Body of pancreas (tissue), 4 donors: ENCODE data around the gene TNFRSF18. TPM values are rescaled to one million over a fixed set of nuclear protein-coding genes. Genes with fewer than 3 reads are reported as not detected.

Experiments used
- ATAC-seq: fragments of 150-250 bp; one replicate; pipeline ENCODE4 v1.9.1; 2016
- DNase-seq, 4 donors: peaks; one replicate each; pipeline ENCODE4 v3.0.0-alpha.2; 2019
- H3K27ac ChIP-seq, 4 donors: fragments of 200-600 bp; sonication (generic); 1 replicate in 3 of 4; 2 replicates in 1 of 4; pipeline versions ENCODE4 v1.5.1 to v1.6.1; 2016 to 2019; ENCODE audit warnings: mild to moderate bottlenecking in 1 of 4, mixed read lengths in 1 of 4, moderate library complexity in 1 of 4
- H3K27me3 ChIP-seq, 2 donors: fragments of 200-600 bp; sonication (generic); one replicate each; pipeline ENCODE4 v1.6.0; 2016; ENCODE audit warnings: mild to moderate bottlenecking in 1 of 2
- H3K36me3 ChIP-seq, 2 donors: fragments of 200-600 bp; sonication (generic); replicated peaks in 1 of 2; 2 replicates each; pipeline ENCODE4 v1.5.1; 2016; ENCODE audit warnings: low read depth in 2 of 2; ENCODE audit not compliant: insufficient read depth in 1 of 2
- H3K4me1 ChIP-seq: fragments of 200-600 bp; sonication (generic); one replicate; pipeline ENCODE4 v1.6.0; 2016
- H3K4me3 ChIP-seq, 2 donors: fragments of 200-600 bp; sonication (generic); 1 replicate in 1 of 2; 2 replicates in 1 of 2; pipeline ENCODE4 v1.5.1; 2016 to 2019
- H3K9me3 ChIP-seq, 3 donors: fragments of 200-600 bp; sonication (generic); 1 replicate in 2 of 3; 2 replicates in 1 of 3; pipeline ENCODE4 v1.5.1; 2016
- CTCF ChIP-seq, 7 experiments: fragments of 450-650 bp in 4 of 7; fragments of 200-600 bp in 3 of 7; sonication (generic) in 3 of 7; IDR thresholded peaks; one replicate each; pipeline ENCODE4 v1.5.1; 2016 to 2019; ENCODE audit warnings: antibody characterized with exemption in 7 of 7
- POLR2A ChIP-seq, 3 donors: fragments of 450-650 bp; IDR thresholded peaks; one replicate each; pipeline ENCODE4 v1.6.1; 2016; ENCODE audit warnings: antibody characterized with exemption in 3 of 3, mild to moderate bottlenecking in 2 of 3
- WGBS, 2 donors: methylation state at CpG; one replicate each; pipeline ENCODE4 v1.1.5; 2017; 5-methylcytosine and 5-hydroxymethylcytosine counted together
- intact Hi-C: fragments of 100-400 bp; cut with DNase I; formaldehyde crosslinking; loops from one replicate; pipeline ENCODE4 v1.15.1; 2023
- total RNA-seq, 2 donors: library from RNA; depleted of rRNA; stranded (reverse); fragments of >200 nt; gene quantifications; one replicate each; pipeline ENCODE4 v1.1.0, GENCODE V29; 2016

The TNFRSF18 gene
- total RNA-seq, 2 donors from 2014 or later, result not detected

GRCh38 chr1:1228187-1228586 lies 21.8 kb upstream of the TNFRSF18 start:
- DNase-seq (no peak), ATAC-seq (no peak)
- 95 to 100% methylated on average over 10 to 27 of the region's 30 CpGs for WGBS, 2 donors
- intact Hi-C loops, result loop anchor here (5.0 kb wide), 1 partner anchor 111 kb away; the partner anchor contains the start of gene C1orf159
- Histone ChIP-seq H3K4me1 (peaks cover 25% of the 10 kb centered on the region), H3K27ac (no peak overlapping the region), H3K27me3 (no peaks in the 10 kb centered on the region), H3K4me3 (no peak overlapping the region), H3K9me3 (no peaks in the 10 kb centered on the region), H3K36me3 (peaks cover 9 to 10% of the 10 kb centered on the region in 2 donors)
- no peak for TF ChIP-seq CTCF (IDR thresholded peaks at IDR 0.05)
- TF ChIP-seq POLR2A (IDR thresholded peaks at IDR 0.05), result no peak

DNA sequence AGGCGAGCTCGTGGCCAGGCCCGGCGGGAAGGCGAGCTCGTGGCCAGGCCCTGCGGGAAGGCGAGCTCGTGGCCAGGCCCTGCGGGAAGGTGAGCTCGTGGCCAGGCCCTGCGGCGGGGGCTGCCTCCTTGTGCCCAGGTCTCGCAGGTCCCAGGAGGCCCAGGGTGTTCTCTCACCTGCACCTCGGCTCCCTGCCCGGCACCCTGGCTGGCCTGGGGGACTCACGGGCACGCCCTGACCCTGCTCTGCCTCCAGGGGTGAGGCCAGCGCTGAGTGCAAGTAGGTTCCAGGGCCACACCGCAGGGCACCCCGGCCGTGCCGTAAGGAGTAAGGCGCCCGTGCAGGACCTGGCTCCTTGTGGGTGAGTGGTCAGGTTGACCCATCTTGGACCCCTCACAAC lies 21.0 kb upstream of the TNFRSF18 start:
- H3K27ac ChIP-seq, result no peak overlapping the region
- ATAC-seq (no peak), DNase-seq (no peak)
- H3K4me3 ChIP-seq, result no peak overlapping the region
- H3K4me1 ChIP-seq, result peaks cover 17% of the 10 kb centered on the region
- intact Hi-C loops, result loop anchor here (5.0 kb wide), 1 partner anchor 110 kb away; the partner anchor contains the start of gene C1orf159
- TF ChIP-seq POLR2A (IDR thresholded peaks at IDR 0.05), result no peak
- no peak for TF ChIP-seq CTCF (IDR thresholded peaks at IDR 0.05)
- H3K36me3 ChIP-seq, result peaks cover 17 to 18% of the 10 kb centered on the region in 2 donors
- no peaks in the 10 kb centered on the region for H3K27me3 ChIP-seq
- WGBS, 2 donors, result 97% methylated on average over 24 of the region's 25 CpGs; no CpG with 5 or more reads in 1 of the 2 donors
- no peaks in the 10 kb centered on the region for H3K9me3 ChIP-seq

- Histone ChIP-seq H3K36me3 (peaks cover 20 to 23% of the 10 kb centered on the region in 2 donors), H3K27me3 (no peaks in the 10 kb centered on the region), H3K9me3 (no peaks in the 10 kb centered on the region), H3K4me3 (no peak overlapping the region), H3K4me1 (peaks cover 17% of the 10 kb centered on the region), H3K27ac (no peak overlapping the region)
- no peak for TF ChIP-seq POLR2A (IDR thresholded peaks at IDR 0.05)
- no peak for TF ChIP-seq CTCF (IDR thresholded peaks at IDR 0.05)
- no peak for ATAC-seq
- intact Hi-C loops, result loop anchor here (5.0 kb wide), 1 partner anchor 109 kb away; the partner anchor contains the start of gene C1orf159
- 90 to 92% methylated on average over 22 to 40 of the region's 44 CpGs for WGBS, 2 donors
- no peak for DNase-seq
Observed at GRCh38 chr1:1226566-1227362, 20.4 kb upstream of the TNFRSF18 start.

DNA sequence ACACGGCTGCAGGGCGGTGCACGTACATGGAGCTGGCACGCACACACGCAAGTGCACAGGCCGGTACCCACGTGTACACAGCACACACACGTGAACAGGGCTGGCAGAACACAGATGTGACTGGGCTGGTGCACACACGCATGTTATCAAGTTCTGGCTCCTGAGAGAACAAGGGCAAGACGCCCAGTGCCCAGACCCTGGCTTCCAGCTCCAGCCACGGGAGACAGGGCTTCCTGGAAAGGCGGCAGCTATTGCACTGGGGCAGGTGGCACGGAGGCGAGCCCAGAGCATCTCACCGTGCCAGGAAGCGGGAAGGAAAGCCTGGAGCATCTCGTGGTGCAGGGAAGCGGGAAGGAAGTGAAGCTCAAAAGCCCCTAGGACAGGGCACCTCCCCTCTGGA lies 19.5 kb upstream of the TNFRSF18 start:
- intact Hi-C loops, result loop anchor here (5.0 kb wide), 1 partner anchor 109 kb away; the partner anchor contains the start of gene C1orf159
- Histone ChIP-seq H3K4me1 (peaks cover 17% of the 10 kb centered on the region), H3K36me3 (peaks cover 20 to 27% of the 10 kb centered on the region in 2 donors), H3K27ac (no peak overlapping the region), H3K27me3 (no peaks in the 10 kb centered on the region), H3K4me3 (no peak overlapping the region), H3K9me3 (no peaks in the 10 kb centered on the region)
- no peak for DNase-seq
- no peak for TF ChIP-seq POLR2A (IDR thresholded peaks at IDR 0.05)
- no peak for TF ChIP-seq CTCF (IDR thresholded peaks at IDR 0.05)
- WGBS, 2 donors, result 80 to 84% methylated on average over 17 to 18 of the region's 18 CpGs
- ATAC-seq, result no peak
